Activated CD4-positive, alpha-beta T cell treated with anti-CD3 and anti-CD28 coated beads for 48 hours (primary cell): Measurements from ENCODE around the gene CA11.
"Not testable (repeated sequence)": the region's sequence is repeated elsewhere in the genome, so short reads cannot be mapped to it uniquely, and the experiment has no call there.

Source experiments
- DNase-seq: peaks from one replicate; pipeline ENCODE4 v3.0.0-alpha.2; 2020

The CA11 gene

DNA sequence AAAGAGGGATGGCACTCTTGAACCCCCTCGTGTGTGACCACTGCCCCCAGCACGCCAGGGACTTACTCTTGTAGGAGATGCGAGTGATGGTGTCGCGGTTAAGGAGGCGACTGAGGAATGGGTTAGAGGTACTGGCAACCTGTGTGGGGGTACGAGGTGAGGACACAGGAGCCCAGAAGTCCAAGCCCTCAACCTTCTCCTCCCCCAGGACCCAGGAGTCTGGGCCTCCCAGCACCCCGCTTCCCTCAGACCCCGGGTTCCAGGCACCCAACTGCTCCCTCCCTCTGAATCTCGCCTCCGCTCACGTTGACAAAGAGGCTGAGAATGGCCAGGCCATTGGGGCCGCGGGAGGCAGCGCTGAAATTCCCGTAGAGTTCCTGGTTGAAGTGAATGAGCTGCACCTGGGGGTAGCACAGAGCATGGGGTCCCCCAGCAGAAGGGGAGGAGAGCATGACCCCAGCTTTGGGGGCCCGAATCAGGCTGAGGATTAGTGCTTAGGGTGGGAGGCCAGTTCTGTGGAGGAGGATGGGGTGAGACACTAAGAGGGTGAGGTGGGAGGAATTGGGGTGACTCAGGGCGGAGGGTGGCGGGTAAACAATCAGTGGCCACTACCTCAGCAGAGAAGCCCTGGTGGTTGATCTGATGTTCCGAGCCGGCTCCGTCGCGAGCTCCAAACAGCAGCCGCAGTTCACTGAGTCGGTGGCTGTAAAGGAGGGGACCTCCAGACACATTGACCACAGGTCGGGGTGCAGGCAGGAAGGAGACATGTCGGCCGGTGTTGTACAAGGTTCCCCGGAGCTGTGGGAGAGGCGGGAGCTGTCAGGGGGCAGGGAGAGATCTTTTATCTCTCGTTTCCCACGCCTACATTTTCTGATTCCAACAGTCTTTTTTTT is 6.3 kb downstream of the CA11 start:
- no peak for DNase-seq

DNA sequence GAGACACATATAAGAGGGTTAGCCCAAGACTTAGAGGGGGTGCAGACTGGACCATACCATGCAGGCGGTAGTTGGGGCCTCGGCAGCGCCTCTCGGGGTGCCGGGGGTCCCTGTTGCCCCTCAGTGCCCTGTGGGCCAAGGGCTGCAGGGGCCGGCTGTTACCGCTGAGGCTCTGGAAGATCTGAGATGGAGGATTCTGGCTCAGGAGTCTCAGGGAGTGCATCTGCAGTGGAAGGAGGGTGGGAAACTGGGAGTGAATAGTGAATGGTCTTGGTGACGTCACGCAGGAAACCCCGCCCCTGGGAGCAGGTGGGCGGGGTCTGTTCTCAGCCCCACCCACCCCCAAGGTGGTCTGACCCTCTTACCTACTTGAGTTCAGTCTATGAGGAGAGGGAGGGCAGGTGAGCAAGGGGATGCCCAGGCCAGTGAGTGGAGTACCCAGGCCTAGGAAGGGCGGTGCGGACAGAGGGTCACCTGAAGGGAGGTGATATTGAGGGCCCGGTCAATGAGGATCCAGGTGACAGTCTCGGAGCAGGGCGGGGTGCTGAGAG is 7.1 kb downstream of the CA11 start:
- DNase-seq: no peak

DNA sequence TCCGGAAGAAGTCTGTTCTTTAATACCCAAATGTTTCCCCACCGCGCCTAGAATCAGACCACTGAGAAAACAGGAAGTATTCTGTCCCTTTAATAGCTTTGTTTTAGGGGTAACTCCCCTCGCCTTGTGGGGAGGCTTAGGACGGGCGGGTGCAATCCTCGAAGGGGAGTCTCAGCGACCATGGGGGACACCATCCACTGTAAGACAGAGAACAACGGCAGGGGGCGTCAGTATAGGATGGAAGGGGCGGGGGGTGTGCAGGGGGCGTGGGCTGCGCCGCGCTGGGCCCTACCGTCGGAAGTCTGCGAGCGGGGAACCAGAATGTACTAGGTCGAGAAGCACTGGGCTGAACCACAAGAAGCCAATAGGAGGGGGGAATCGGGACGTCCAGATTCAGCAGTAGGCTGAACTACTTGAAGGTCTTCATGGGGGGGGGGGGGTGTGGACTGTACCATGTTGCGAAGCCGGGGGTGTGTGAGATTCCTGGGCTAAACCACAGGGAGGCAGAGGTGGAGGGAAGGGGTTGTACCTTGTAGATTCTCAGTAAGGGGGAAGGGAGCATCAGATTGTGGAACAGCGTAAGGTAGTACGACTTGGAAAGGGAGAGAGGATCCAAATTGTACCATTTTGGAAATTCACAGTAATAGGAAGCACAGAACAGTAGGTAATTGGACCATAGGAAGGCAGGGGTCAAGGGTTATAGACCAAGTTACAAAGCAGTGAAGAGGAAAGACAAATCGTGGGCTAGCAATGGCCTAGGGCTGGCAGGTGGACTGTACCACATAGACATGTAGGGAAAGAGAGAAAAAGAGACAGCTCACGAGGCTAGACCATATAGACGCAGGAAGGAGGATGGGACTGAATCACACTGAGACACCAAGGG is 7.8 kb downstream of the CA11 start:
- DNase-seq: peak; percentile 84

DNA sequence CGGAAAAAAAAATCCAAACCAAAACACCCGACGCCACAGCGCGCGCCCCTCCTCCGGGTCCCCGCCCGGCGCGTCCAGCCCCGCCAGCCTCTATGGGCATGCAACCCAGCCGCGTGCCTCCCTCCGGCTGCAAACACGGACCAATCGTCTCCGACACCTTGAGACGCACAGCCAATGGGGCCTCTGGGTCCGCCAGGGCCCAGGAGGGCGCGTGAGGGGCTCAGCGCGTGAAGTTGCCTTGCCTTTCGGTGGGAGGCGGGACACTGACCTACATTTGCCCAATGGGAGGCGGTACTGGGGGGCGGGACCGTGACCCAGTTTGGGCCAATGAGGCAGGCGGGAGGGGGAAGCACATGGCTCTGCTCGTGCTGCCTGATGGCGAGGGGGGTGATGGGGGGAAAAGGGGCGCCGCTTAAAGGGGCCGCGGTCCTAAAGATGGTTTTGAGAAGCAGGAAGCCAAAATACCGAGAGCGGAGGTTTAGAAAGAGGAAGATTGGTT is 8.5 kb downstream of the CA11 start:
- DNase-seq: peak; percentile 99

DNA sequence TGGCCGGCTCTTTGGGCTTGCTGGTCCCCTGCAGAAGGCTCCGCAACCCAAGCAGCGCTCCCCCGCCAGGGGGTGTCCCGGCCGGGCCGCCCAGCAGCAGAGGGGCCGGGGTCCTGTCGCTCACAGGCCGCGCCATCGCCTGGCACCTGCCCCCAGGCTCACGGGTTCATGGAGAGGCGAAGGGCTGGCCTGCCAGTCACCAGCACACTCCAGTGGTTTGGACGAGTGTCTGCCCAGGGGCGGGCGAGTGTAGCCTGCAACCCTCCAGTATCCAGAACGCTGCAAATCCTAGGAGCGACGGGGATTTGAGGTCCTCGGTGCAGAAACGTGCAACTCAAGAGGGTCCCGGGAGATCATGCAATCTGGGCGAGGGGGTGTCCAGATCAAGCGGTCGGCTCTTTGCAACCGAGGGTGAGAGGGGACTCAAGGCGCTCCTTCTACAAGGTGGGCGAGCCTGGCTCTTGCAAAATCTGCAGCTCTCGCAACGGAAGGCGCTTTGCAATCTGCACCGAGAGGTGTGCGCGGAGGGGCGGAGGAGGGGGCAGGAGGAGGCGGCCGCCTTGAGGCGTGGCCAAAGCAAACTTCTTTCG is 9.0 kb downstream of the CA11 start, which contains the start of gene DBP:
TSS of gene DBP (minus strand) at position 521 of the 590 bp plus-strand sequence. CDS start at position 136, 385 bp downstream.
- peak; percentile 57 for DNase-seq

DNA sequence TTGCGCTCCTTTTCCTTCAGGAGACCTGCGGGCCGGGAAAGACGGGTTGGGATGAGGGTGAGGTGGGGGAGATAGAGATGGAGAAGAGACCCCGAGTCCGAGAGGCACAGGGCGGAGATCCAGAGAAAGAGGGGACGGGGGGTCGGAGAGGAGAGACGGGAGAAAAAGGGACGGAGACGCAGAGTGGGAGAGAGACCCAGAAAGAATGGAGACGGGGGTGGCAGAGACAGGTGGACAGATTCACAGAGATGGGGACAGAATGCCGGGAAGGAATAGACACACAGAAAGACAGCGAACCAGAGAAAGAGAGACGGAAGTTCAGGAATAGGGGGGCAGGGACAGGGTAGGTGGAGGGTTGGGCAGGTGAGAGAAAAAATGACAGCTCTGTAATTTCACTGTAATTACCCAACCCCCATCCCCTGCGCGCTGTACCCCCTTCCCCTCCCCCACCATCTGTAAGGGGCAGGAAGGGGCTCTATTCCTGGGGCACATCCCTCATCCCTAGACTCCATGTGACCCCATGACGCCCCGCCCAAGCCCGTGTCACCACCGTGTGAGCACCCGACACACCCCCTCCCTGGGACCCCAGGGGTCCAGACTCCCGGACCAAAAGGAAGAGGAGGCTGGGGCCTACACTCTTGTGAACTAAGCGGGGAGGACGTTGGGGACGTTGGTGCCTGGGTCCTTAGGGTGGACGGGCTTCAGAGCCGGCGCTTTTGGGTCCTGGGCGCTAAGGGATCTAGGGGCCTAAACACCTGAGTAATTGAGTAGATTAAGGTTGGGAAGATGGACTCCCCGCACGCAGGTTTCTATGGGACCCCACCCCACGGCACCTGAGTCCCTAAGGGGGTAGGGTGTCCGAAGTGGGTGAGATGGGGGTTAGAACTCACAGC is 9.8 kb downstream of the CA11 start:
- no peak for DNase-seq

DNA sequence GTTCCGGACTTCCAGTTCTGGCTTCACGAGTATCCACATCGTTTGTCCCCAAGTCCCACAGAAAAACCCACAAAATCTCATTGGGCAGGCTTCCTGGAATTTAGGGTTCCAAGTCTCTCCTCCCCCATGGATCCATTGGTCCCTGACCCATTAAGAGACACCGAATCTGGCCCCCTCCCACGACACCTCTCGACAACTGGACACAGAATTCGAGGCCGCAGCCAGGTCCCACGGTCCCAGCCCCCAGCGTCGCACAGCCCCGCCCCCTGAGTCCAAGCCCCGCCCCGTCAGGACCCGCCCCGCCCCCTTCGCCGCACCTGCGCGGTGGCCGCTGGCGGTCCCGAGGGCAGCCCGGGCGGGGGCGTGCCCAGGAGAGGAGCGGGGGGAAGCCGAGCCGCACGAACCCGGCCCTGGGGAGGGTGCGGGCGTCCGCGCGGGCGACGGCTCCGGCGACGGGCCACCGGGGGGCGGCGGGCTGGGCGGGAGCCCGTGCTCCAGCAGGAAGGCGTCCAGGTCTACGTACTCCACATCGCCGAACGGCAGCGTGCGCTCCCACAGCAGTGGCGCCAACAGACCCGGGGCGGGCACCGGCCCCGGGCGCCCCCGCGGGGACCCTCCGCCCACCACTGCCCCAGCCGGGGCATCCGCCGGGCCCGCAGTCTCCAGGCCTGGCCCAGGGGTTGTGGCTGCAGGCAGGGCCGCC is 10.6 kb downstream of the CA11 start:
- peak; percentile 79 for DNase-seq

DNA sequence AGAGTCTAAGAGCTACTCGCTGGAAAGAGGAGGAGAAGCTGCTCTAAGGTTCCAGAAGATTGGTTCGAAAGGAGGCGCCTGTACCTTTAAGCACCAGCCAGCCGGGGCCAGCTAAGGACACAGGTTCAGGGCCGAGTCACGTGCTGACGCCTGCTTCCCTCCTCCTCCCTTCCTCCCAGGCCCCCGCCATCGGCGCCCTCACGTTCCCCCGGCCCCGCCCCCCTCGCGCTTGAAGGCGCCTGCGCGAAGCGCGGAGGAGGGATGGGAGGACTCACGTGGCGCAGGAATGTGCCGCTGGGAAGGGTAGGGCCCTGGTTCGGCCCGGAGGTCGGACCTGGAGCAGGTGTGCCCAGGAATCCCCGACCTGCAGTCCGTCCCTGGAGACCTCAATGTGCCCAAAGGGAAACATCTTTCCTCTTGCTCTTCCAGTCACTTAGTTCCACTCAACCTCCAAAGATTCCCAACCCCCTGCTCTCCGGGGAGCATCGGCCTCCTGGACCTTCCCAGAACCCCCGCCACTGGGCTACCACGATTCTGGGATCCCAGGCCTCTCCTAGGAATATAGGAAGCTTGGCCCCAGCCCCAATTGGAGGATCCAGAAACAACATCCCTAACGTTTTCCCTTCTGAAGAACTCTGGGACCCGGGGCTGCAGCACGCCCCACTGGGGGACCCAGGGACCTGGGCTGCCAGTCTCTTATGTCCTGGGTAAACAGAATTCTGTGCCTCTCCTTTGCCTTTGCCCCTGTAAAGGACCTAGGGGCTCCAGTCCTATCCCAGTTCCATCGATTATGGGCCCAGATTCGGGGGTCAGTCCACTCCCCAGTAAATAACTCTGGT is 11.3 kb downstream of the CA11 start:
- peak; percentile 96 for DNase-seq

DNA sequence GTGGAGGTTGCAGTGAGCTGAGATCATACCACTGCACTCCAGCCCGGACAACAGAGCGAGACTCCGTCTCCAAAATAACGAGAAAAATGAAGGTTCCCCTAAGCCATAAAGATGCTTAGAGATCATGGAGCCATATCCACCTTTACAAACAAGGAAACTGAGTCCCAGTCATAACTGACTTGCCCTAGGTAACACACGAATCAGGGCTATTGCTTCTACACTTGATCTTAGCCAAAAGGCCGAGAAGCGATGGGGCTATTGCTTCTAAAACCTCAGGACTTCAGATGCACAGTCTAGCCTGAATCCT is 12.0 kb downstream of the CA11 start:
- DNase-seq: no peak

DNA sequence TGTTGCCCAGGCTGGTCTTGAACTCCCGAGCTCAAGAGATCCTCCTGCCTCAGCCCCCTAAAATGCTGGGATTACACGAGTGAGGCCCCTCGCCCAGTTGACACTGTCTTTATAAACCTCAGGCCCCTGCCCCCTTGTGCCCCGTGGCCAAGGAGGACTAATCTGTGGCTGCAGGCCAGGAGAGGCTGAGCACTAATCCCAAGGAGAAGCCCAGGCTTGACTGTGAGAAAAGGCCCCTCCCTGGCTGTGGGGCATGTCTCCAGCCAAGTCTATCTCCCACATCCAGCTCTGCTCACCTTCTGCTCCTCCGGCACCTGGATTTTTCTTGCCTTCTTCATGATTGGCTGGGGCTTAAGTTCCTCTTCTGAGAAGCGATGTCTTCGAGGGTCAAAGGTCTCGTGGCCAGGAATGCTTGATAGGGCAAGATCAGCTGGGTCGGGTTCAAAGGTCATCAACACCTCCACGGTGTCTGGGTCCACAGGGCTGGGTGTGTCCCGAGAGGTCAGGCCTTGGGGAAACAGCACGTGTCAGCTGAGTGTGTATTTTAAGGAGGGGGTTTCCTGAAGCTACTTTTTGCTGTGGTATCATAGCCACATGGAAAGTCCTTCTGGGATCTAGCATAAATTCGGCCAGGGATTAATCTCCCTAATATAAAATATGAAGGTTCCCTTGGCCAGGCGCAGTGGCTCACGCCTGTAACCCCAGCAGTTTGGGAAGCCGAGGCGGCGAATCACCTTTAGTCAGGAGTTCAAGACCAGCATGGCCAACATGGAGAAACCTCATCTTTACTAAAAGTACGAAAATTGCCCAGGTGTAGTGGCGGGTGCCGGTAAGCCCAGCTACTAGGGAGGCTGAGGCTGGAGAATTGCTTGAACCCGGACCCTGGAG is 12.6 kb downstream of the CA11 start:
- DNase-seq: no peak

DNA sequence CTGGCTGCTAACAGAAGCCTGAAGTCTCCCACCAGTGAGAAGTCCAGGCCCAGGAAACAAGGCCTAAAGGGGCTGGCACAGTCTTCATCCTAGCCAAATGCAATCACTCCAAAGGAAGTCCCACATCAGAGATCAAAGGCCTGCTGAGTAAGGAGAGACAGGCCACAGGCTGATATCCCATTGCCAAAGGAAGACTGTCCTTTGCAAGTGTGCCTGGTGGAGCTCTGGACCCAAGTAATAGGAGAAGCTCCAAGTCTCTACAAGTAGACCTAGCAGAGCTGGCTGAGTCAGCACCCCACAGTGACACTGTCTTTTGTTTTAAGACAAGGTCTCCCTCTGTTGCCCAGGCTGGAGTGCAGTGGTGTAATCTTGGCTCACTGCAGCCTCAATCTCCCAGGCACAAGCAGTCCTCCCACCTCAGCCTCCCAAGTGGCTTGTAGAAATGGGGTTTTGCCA is 13.3 kb downstream of the CA11 start:
- DNase-seq: no peak

DNA sequence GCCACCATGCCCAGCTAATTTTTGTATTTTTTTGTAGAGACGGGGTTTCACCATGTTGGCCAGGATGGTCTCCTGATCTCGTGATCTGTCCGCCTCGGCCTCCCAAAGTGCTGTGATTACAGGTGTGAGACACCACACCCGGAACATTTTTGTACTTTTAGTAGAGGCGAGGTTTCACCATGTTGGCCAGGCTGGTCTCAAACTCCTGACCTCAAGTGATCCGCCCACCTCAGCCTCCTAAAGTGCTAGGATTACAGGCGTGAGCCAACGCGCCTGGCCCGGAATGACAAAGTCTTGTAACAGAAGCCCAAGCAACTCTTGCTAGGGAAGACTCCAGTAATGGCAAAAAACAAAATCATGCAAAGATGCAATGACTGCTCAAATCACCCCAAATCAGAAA is 13.7 kb downstream of the CA11 start:
- DNase-seq: not testable (repeated sequence)

DNA sequence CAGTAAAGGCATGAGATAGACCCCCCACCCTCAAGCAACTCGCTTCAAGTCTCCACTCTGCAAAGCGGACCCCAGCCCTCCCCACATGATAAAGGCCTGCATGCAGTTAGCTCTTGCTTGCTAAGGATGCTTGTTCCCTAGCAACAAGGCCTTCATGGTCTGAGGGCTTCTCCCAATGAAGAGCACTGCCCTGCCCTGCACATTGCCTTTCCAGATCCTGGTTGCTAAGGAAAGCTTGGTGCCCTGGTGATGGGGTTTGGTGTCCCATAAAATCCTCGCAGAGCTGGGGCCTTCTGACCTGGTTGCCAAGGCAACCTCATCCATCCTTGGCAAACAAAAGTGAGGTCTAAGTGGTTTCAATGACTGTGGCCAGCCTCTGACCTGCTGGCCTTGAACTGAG is 14.8 kb downstream of the CA11 start:
- no peak for DNase-seq

DNA sequence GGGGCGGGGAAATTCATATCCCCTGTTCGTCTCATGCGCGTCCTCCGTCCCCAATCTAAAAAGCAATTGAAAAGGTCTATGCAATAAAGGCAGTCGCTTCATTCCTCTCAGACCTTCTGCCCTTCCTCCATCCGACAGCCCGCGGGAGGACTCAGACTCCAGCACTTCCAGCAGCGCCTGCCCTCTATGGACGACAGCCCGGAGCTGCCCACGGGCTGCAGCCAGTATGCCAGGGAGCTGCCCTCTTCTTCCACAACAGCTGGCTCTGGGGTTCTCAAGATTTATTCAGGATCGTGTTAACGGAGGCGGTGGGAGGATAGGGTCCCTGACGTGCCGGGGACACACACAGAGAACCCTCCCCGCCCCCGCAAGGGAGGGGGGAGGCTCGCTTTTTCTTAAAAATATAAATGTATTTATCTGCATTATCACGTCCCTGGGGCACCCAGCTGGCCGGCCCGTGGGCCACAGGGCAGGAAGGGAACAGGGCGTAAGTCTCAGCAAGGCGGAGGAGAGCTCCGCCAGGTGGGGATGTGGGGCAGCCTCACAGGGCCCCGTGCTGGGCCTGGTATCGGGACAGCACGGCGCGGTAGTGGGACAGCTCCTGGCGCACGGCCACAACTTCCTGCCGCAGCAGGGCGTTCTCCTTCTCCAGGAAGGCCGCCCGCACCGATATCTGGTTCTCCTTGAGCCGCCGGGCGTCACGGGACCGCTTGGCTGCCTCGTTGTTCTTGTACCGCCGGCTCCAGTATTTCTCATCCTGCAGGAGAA is 15.5 kb downstream of the CA11 start:
- no peak for DNase-seq

DNA sequence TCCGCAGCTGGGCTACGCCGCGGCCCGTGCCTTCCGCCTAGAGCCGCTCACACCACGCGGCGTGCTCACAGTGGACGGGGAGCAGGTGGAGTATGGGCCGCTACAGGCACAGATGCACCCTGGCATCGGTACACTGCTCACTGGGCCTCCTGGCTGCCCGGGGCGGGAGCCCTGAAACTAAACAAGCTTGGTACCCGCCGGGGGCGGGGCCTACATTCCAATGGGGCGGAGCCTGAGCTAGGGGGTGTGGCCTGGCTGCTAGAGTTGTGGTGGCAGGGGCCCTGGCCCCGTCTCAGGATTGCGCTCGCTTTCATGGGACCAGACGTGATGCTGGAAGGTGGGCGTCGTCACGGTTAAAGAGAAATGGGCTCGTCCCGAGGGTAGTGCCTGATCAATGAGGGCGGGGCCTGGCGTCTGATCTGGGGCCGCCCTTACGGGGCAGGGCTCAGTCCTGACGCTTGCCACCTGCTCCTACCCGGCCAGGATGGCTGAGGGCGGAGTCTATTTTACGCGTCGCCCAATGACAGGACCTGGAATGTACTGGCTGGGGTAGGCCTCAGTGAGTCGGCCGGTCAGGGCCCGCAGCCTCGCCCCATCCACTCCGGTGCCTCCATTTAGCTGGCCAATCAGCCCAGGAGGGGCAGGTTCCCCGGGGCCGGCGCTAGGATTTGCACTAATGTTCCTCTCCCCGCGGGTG is 16.2 kb downstream of the CA11 start:
- DNase-seq: peak; percentile 65

DNA sequence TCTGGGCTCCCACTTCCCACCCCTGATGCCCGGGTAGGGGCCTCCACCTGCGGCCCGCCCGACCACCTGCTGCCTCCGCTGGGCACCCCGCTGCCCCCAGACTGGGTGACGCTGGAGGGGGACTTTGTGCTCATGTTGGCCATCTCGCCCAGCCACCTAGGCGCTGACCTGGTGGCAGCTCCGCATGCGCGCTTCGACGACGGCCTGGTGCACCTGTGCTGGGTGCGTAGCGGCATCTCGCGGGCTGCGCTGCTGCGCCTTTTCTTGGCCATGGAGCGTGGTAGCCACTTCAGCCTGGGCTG is 16.7 kb downstream of the CA11 start:
- DNase-seq: no peak

DNA sequence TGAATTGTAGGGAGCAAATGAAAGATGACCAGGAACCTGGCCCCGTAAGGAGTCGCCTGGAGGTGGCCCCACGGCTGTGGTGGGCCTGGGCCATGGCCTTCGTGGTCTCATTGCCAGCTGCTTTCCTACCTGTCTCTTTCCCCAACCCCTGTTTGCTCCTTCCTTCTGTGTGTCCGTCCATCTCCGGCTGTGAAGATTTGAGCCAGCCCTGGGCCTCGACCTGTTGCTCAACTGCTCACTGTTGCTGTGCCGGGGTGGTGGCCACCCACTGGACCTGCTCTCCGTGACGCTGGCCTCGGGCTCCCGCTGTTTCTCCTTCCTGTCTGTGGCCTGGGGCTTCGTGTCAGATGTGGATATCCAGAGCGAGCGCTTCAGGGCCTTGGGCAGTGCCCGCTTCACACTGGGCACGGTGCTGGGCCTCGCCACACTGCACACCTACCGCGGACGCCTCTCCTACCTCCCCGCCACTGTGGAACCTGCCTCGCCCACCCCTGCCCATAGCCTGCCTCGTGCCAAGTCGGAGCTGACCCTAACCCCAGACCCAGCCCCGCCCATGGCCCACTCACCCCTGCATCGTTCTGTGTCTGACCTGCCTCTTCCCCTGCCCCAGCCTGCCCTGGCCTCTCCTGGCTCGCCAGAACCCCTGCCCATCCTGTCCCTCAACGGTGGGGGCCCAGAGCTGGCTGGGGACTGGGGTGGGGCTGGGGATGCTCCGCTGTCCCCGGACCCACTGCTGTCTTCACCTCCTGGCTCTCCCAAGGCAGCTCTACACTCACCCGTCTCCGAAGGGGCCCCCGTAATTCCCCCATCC is 17.3 kb downstream of the CA11 start:
- DNase-seq: no peak
